Activated CD4-positive, alpha-beta memory T cell treated with anti-CD3 and anti-CD28 coated beads, Interleukin-2, amount 10 ng/mL, durations not matched to agents 7 days and 5 days (primary cell): ENCODE data around the gene GPR63. TPM values are rescaled to one million over a fixed set of nuclear protein-coding genes. Genes with fewer than 3 reads are reported as not detected.
A peak's percentile ranks its signal among the peaks of the same experiment; 100 is the strongest.
"Not testable (repeated sequence)": the region's sequence is repeated elsewhere in the genome, so short reads cannot be mapped to it uniquely, and the experiment has no call there.

Experiments used
- CTCF ChIA-PET: fragments of 350-600 bp; sonication (Branson Sonifier 250); formaldehyde crosslinking; loops from one replicate; lab custom pipeline; 2021; ENCODE audit warnings: antibody characterized with exemption, inconsistent platforms; lab: Charles Lee
- POLR2A ChIA-PET: fragments of 350-600 bp; sonication (Branson Sonifier 250); formaldehyde crosslinking; loops from one replicate; lab custom pipeline; 2021; ENCODE audit warnings: antibody characterized with exemption; lab: Charles Lee
- DNase-seq: peaks from one replicate; pipeline ENCODE4 v3.0.0-alpha.2; 2020
- H3K27ac Mint-ChIP-seq: one replicate; pipeline ENCODE4 v1.8.0; 2021; ENCODE audit warnings: mild to moderate bottlenecking, mixed read lengths
- H3K27me3 Mint-ChIP-seq: one replicate; pipeline ENCODE4 v1.8.0; 2021; ENCODE audit warnings: mixed read lengths
- H3K36me3 Mint-ChIP-seq: one replicate; pipeline ENCODE4 v1.8.0; 2021; ENCODE audit warnings: low read depth, mixed read lengths
- H3K4me1 Mint-ChIP-seq: one replicate; pipeline ENCODE4 v1.8.0; 2021; ENCODE audit warnings: mixed read lengths
- H3K4me3 Mint-ChIP-seq: one replicate; pipeline ENCODE4 v1.8.0; 2021; ENCODE audit warnings: mild to moderate bottlenecking, mixed read lengths
- H3K9me3 Mint-ChIP-seq: one replicate; pipeline ENCODE4 v1.8.0; 2021; ENCODE audit warnings: mixed read lengths
- total RNA-seq, 2 experiments: library from RNA; stranded (reverse); gene quantifications; one replicate each; pipeline ENCODE4 v1.2.3, GENCODE V29; 2021

Gene GPR63
- total RNA-seq, result 1 to 10 TPM; 3.5 to 3.7 TPM

- Mint-ChIP-seq H3K27ac (peak within 1 kb of the TSS; percentile 79), H3K27me3 (peaks cover 19% of the 10 kb centered on the region)
- POLR2A ChIA-PET, result interaction anchor here (1.0 to 3.4 kb wide), 8 partner anchors 48 to 315 kb away, joined by 3 to 10 read pairs (median 7); partner anchors contain the start of genes KLHL32, NDUFAF4 and UFL1
These were observed at the start of gene GPR63 for GRCh38 chr6:96837081-96837971. Gene GPR63, minus strand, starts transcription at chr6:96837477. Its CDS starts 37,746 bp downstream, at chr6:96799731.

GRCh38 chr6:96886519-96886918 lies 49.2 kb upstream of the GPR63 start:
- peaks cover 13% of the 10 kb centered on the region for H3K4me1 Mint-ChIP-seq
- H3K4me3 Mint-ChIP-seq, result no peak overlapping the region
- no peaks in the 10 kb centered on the region for H3K27me3 Mint-ChIP-seq
- H3K36me3 Mint-ChIP-seq, result peaks cover 18% of the 10 kb centered on the region
- H3K27ac Mint-ChIP-seq, result no peak overlapping the region
- no peaks in the 10 kb centered on the region for H3K9me3 Mint-ChIP-seq
- no peak for DNase-seq
- ChIA-PET POLR2A (interaction anchor here (1.8 kb wide), 1 partner anchor 49 kb away, joined by 5 read pairs; the partner anchor contains the start of gene GPR63), CTCF (interaction anchor here (1.0 kb wide), 1 partner anchor 13 kb away, joined by 3 read pairs; no protein-coding TSS in a partner anchor)

More at GRCh38 chr6:96837081-96837971, at the start of gene GPR63:
- CTCF ChIA-PET, result interaction anchor here (0.9 to 1.2 kb wide), 2 partner anchors 59 to 63 kb away, joined by 3 read pairs; no protein-coding TSS in a partner anchor
- DNase-seq, result peak; percentile 89
- H3K36me3 Mint-ChIP-seq, result no peaks in the 10 kb centered on the region
- H3K4me1 Mint-ChIP-seq, result peaks cover 32% of the 10 kb centered on the region
- no peaks in the 10 kb centered on the region for H3K9me3 Mint-ChIP-seq
- H3K4me3 Mint-ChIP-seq, result peak within 1 kb of the TSS; percentile 94

- ChIA-PET CTCF (interaction anchor here (0.8 kb wide), 1 partner anchor 11 kb away, joined by 3 read pairs; no protein-coding TSS in a partner anchor), POLR2A (interaction anchor here (1.2 to 1.8 kb wide), 3 partner anchors 23 to 363 kb away, joined by 4 to 5 read pairs (median 5); partner anchors contain the start of genes GPR63 and UFL1)
- peak; percentile 25 for DNase-seq
- H3K9me3 Mint-ChIP-seq, H3K27me3 Mint-ChIP-seq, H3K36me3 Mint-ChIP-seq: not testable (repeated sequence)
- peak overlapping the region; percentile 7 for H3K27ac Mint-ChIP-seq
- H3K4me3 Mint-ChIP-seq, result peak overlapping the region; percentile 31
- peaks cover 13% of the 10 kb centered on the region for H3K4me1 Mint-ChIP-seq
These were observed 47.9 kb upstream of the GPR63 start for GRCh38 chr6:96885187-96885631.

- no peaks in the 10 kb centered on the region for H3K36me3 Mint-ChIP-seq
- ChIA-PET CTCF (no interaction called here), POLR2A (no interaction called here)
- no peak overlapping the region for H3K4me3 Mint-ChIP-seq
- no peak overlapping the region for H3K27ac Mint-ChIP-seq
- DNase-seq, result no peak
- no peaks in the 10 kb centered on the region for H3K4me1 Mint-ChIP-seq
- H3K27me3 Mint-ChIP-seq, result peaks cover under 1% of the 10 kb centered on the region
- no peaks in the 10 kb centered on the region for H3K9me3 Mint-ChIP-seq
These were observed 40.9 kb upstream of the GPR63 start for GRCh38 chr6:96878143-96878542.

- Mint-ChIP-seq H3K36me3 (no peaks in the 10 kb centered on the region), H3K4me3 (no peak overlapping the region), H3K27me3 (peaks cover 3% of the 10 kb centered on the region), H3K27ac (no peak overlapping the region), H3K9me3 (no peaks in the 10 kb centered on the region), H3K4me1 (no peaks in the 10 kb centered on the region)
- DNase-seq, result no peak
- POLR2A ChIA-PET, result no interaction called here
- CTCF ChIA-PET, result no interaction called here
These were observed 39.7 kb upstream of the GPR63 start for GRCh38 chr6:96876886-96877545.

- Mint-ChIP-seq H3K27me3 (peaks cover 15% of the 10 kb centered on the region), H3K4me3 (no peak overlapping the region)
These were observed 35.7 kb upstream of the GPR63 start for GRCh38 chr6:96872976-96873375.

GRCh38 chr6:96865055-96865405 lies 27.8 kb upstream of the GPR63 start:
- CTCF ChIA-PET, result no interaction called here
- no peak for DNase-seq

More at GRCh38 chr6:96872976-96873375, 35.7 kb upstream of the GPR63 start:
- Mint-ChIP-seq H3K9me3 (no peaks in the 10 kb centered on the region), H3K27ac (no peak overlapping the region), H3K4me1 (no peaks in the 10 kb centered on the region), H3K36me3 (no peaks in the 10 kb centered on the region)
- no peak for DNase-seq
- ChIA-PET POLR2A (no interaction called here), CTCF (interaction anchor here (1.3 kb wide), 1 partner anchor 13 kb away, joined by 3 read pairs; no protein-coding TSS in a partner anchor)

GRCh38 chr6:96864216-96865054 lies 27.2 kb upstream of the GPR63 start:
- no peak overlapping the region for H3K4me3 Mint-ChIP-seq
- no peaks in the 10 kb centered on the region for H3K36me3 Mint-ChIP-seq
- H3K4me1 Mint-ChIP-seq, result no peaks in the 10 kb centered on the region
- ChIA-PET CTCF (no interaction called here), POLR2A (no interaction called here)
- no peaks in the 10 kb centered on the region for H3K9me3 Mint-ChIP-seq
- peaks cover 34% of the 10 kb centered on the region for H3K27me3 Mint-ChIP-seq
- no peak for DNase-seq
- H3K27ac Mint-ChIP-seq, result no peak overlapping the region

More at GRCh38 chr6:96865055-96865405, 27.8 kb upstream of the GPR63 start:
- H3K4me1 Mint-ChIP-seq, result no peaks in the 10 kb centered on the region
- H3K27me3 Mint-ChIP-seq, result peaks cover 31% of the 10 kb centered on the region
- H3K4me3 Mint-ChIP-seq, result no peak overlapping the region
- H3K27ac Mint-ChIP-seq, result no peak overlapping the region
- H3K36me3 Mint-ChIP-seq, result no peaks in the 10 kb centered on the region
- H3K9me3 Mint-ChIP-seq, result no peaks in the 10 kb centered on the region
- POLR2A ChIA-PET, result no interaction called here

- Mint-ChIP-seq H3K27ac (no peak overlapping the region), H3K27me3 (peaks cover 34% of the 10 kb centered on the region), H3K9me3 (no peaks in the 10 kb centered on the region), H3K36me3 (no peaks in the 10 kb centered on the region), H3K4me3 (no peak overlapping the region), H3K4me1 (no peaks in the 10 kb centered on the region)
- ChIA-PET POLR2A (no interaction called here), CTCF (no interaction called here)
- DNase-seq, result no peak
These were observed 25.3 kb upstream of the GPR63 start for GRCh38 chr6:96862560-96862959.

- Mint-ChIP-seq H3K36me3 (no peaks in the 10 kb centered on the region), H3K27me3 (peaks cover 38% of the 10 kb centered on the region), H3K27ac (no peak overlapping the region), H3K4me1 (no peaks in the 10 kb centered on the region), H3K9me3 (no peaks in the 10 kb centered on the region), H3K4me3 (no peak overlapping the region)
- ChIA-PET POLR2A (no interaction called here), CTCF (no interaction called here)
- DNase-seq, result no peak
These were observed 24.3 kb upstream of the GPR63 start for GRCh38 chr6:96861588-96861987.

- no peaks in the 10 kb centered on the region for H3K36me3 Mint-ChIP-seq
- H3K4me3 Mint-ChIP-seq, result no peak overlapping the region
- no peak overlapping the region for H3K27ac Mint-ChIP-seq
- no peaks in the 10 kb centered on the region for H3K4me1 Mint-ChIP-seq
- no peak for DNase-seq
- POLR2A ChIA-PET, result no interaction called here
- H3K9me3 Mint-ChIP-seq, result no peaks in the 10 kb centered on the region
- H3K27me3 Mint-ChIP-seq, result peaks cover 22% of the 10 kb centered on the region
- CTCF ChIA-PET, result no interaction called here
These were observed 19.6 kb upstream of the GPR63 start for GRCh38 chr6:96856856-96857255.

- Mint-ChIP-seq H3K4me3 (no peak overlapping the region), H3K4me1 (no peaks in the 10 kb centered on the region), H3K27me3 (peaks cover 10% of the 10 kb centered on the region), H3K27ac (no peak overlapping the region), H3K9me3 (no peaks in the 10 kb centered on the region), H3K36me3 (no peaks in the 10 kb centered on the region)
- CTCF ChIA-PET, result no interaction called here
- no peak for DNase-seq
- POLR2A ChIA-PET, result no interaction called here
These were observed 15.8 kb upstream of the GPR63 start for GRCh38 chr6:96853083-96853482.
